Upper lobe of left lung (tissue), 6 donors: ENCODE results near the gene FTO. TPM values are rescaled to one million over a fixed set of nuclear protein-coding genes. Genes with fewer than 3 reads are reported as not detected.

Experiments
- ATAC-seq, 2 donors: fragments of 200-7000 bp; cut with Tn5 transposase; one replicate each; pipeline ENCODE4 v1.9.1; 2022; ENCODE audit warnings: mild to moderate bottlenecking in 2 of 2, moderate library complexity in 2 of 2; ENCODE audit not compliant: low FRiP score in 2 of 2
- DNase-seq, 2 donors: peaks; one replicate each; pipeline ENCODE4 v3.0.0-alpha.2; 2019 to 2020
- H3K27ac ChIP-seq, 4 donors: fragments of 200-600 bp; sonication (generic); one replicate each; pipeline ENCODE4 v1.5.1; 2016 to 2019
- H3K27me3 ChIP-seq, 4 donors: fragments of 200-600 bp; sonication (generic); one replicate each; pipeline ENCODE4 v1.5.1; 2017 to 2019
- H3K36me3 ChIP-seq, 4 donors: fragments of 200-600 bp; sonication (generic); one replicate each; pipeline ENCODE4 v1.5.1; 2016 to 2019
- H3K4me1 ChIP-seq, 4 donors: fragments of 200-600 bp; sonication (generic); one replicate each; pipeline ENCODE4 v1.5.1; 2018 to 2019
- H3K4me3 ChIP-seq, 4 donors: fragments of 200-600 bp; sonication (generic); one replicate each; pipeline ENCODE4 v1.5.1; 2017 to 2019; ENCODE audit warnings: mild to moderate bottlenecking in 2 of 4, moderate library complexity in 1 of 4
- H3K9me3 ChIP-seq, 4 donors: fragments of 200-600 bp; sonication (generic); one replicate each; pipeline ENCODE4 v1.5.1; 2018 to 2019
- CTCF ChIP-seq, 6 experiments: fragments of 450-650 bp in 4 of 6; fragments of 200-600 bp in 2 of 6; sonication (generic) in 2 of 6; IDR thresholded peaks; one replicate each; pipeline ENCODE4 v1.5.1; 2016 to 2019; ENCODE audit warnings: antibody characterized with exemption in 6 of 6
- EP300 ChIP-seq, 4 donors: sonication (generic); formaldehyde crosslinking; IDR thresholded peaks; one replicate each; pipeline ENCODE4 v1.5.1; 2017; ENCODE audit warnings: antibody characterized with exemption in 4 of 4, control low read depth in 2 of 4
- POLR2A ChIP-seq, 4 donors: fragments of 450-650 bp; IDR thresholded peaks; one replicate each; pipeline ENCODE4 v1.5.1; 2016 to 2017; ENCODE audit warnings: antibody characterized with exemption in 4 of 4, mild to moderate bottlenecking in 2 of 4
- POLR2AphosphoS5 ChIP-seq, 2 donors: sonication (generic); formaldehyde crosslinking; IDR thresholded peaks; one replicate each; pipeline ENCODE4 v1.5.1; 2017; ENCODE audit warnings: antibody characterized with exemption in 2 of 2
- WGBS, 2 donors: methylation state at CpG; one replicate each; pipeline ENCODE4 v1.1.5; 2017 to 2018; 5-methylcytosine and 5-hydroxymethylcytosine counted together
- total RNA-seq, 6 donors: library from RNA; depleted of rRNA in 4 of 6; stranded (reverse); fragments of >200 nt in 4 of 6; gene quantifications; one replicate each; pipeline versions ENCODE4 v1.1.0 to v1.2.1, GENCODE V29; 2016 to 2021
- donor health status: DM: no; HTN: no; CAD: no; lungs with moderate emphysema.
- donor health status: DM: no; HTN: yes; CAD: no; lungs with severe emphysema.

Gene FTO
- total RNA-seq, 6 donors from 2014 or later: 62.9 to 114 (median 75.4) TPM

- Histone ChIP-seq H3K4me3 (no peak overlapping the region), H3K9me3 (no peaks in the 10 kb centered on the region), H3K4me1 (peaks cover 5 to 19% (median 12%) of the 10 kb centered on the region in 4 donors), H3K27ac (no peak overlapping the region), H3K27me3 (no peaks in the 10 kb centered on the region), H3K36me3 (no peaks in the 10 kb centered on the region)
- no peak for TF ChIP-seq CTCF (IDR thresholded peaks at IDR 0.05)
- no peak for TF ChIP-seq EP300 (IDR thresholded peaks at IDR 0.05)
- TF ChIP-seq POLR2AphosphoS5 (IDR thresholded peaks at IDR 0.05): no peak
- no peak for TF ChIP-seq POLR2A (IDR thresholded peaks at IDR 0.05)
- ATAC-seq (no peak), DNase-seq (no peak)
- 91 to 94% methylated on average over 6 of the region's 6 CpGs for WGBS, 2 donors
These were observed 291.4 kb downstream of the FTO start for GRCh38 chr16:53995378-53995777.

GRCh38 chr16:53996961-53997360, 293.0 kb downstream of the FTO start:
- no peak for DNase-seq
- Histone ChIP-seq H3K4me3 (no peak overlapping the region), H3K4me1 (peaks cover 0 to 6% (median 3%) of the 10 kb centered on the region in 4 donors), H3K9me3 (no peaks in the 10 kb centered on the region), H3K27ac (no peak overlapping the region), H3K27me3 (no peaks in the 10 kb centered on the region), H3K36me3 (no peaks in the 10 kb centered on the region)
- TF ChIP-seq CTCF (IDR thresholded peaks at IDR 0.05) (no peak), POLR2A (IDR thresholded peaks at IDR 0.05) (no peak), EP300 (IDR thresholded peaks at IDR 0.05) (no peak), POLR2AphosphoS5 (IDR thresholded peaks at IDR 0.05) (no peak)
- ATAC-seq: no peak
- WGBS, 2 donors: 91 to 93% methylated on average over 5 of the region's 5 CpGs

GRCh38 chr16:53998024-53998810, 294.3 kb downstream of the FTO start:
- Histone ChIP-seq H3K9me3 (no peaks in the 10 kb centered on the region), H3K36me3 (no peaks in the 10 kb centered on the region), H3K27ac (no peak overlapping the region), H3K27me3 (no peaks in the 10 kb centered on the region), H3K4me1 (no peaks in the 10 kb centered on the region), H3K4me3 (no peak overlapping the region)
- no peak for TF ChIP-seq POLR2A (IDR thresholded peaks at IDR 0.05)
- no peak for TF ChIP-seq CTCF (IDR thresholded peaks at IDR 0.05)
- no peak for TF ChIP-seq EP300 (IDR thresholded peaks at IDR 0.05)
- TF ChIP-seq POLR2AphosphoS5 (IDR thresholded peaks at IDR 0.05): no peak
- WGBS, 2 donors: 93 to 95% methylated on average over 5 of the region's 5 CpGs
- DNase-seq (no peak), ATAC-seq (no peak)

- 92 to 97% methylated on average over 5 of the region's 5 CpGs for WGBS, 2 donors
- H3K27ac ChIP-seq: no peak overlapping the region
- DNase-seq (no peak), ATAC-seq (no peak)
- no peaks in the 10 kb centered on the region for H3K4me1 ChIP-seq
- H3K36me3 ChIP-seq: no peaks in the 10 kb centered on the region
- H3K27me3 ChIP-seq: no peaks in the 10 kb centered on the region
- H3K9me3 ChIP-seq: no peaks in the 10 kb centered on the region
- TF ChIP-seq EP300 (IDR thresholded peaks at IDR 0.05) (no peak), POLR2AphosphoS5 (IDR thresholded peaks at IDR 0.05) (no peak), CTCF (IDR thresholded peaks at IDR 0.05) (no peak)
- no peak overlapping the region for H3K4me3 ChIP-seq
These were observed 295.1 kb downstream of the FTO start for GRCh38 chr16:53998966-53999522.
